GM19455 (cell line): ENCODE data around the gene GTF3A.

Experiments used
- ATAC-seq: cut with Tn5 transposase; IDR thresholded peaks from one replicate; pipeline ENCODE4 v1.9.1; 2021; ENCODE audit not compliant: unreplicated experiment

The GTF3A gene

GRCh38 chr13:27446986-27447583, 22.7 kb downstream of the GTF3A start:
- ATAC-seq, result no peak

- ATAC-seq, result no peak
Observed at GRCh38 chr13:27448308-27448707, 23.9 kb downstream of the GTF3A start.

GRCh38 chr13:27449081-27449603, 24.7 kb downstream of the GTF3A start:
- ATAC-seq, result no peak

- ATAC-seq, result peak; percentile 87
Observed at GRCh38 chr13:27449936-27450828, 25.8 kb downstream of the GTF3A start, which contains the start of gene MTIF3. MTIF3 (minus strand) TSS chr13:27450564; CDS start chr13:27440448, 10,116 bp downstream.

GRCh38 chr13:27450921-27451471, 26.6 kb downstream of the GTF3A start:
- ATAC-seq, result no peak

GRCh38 chr13:27455331-27455855, 31.0 kb downstream of the GTF3A start:
- ATAC-seq, result no peak

- no peak for ATAC-seq
Observed at GRCh38 chr13:27461940-27462584, 37.6 kb downstream of the GTF3A start.

- no peak for ATAC-seq
Observed at GRCh38 chr13:27463500-27463899, 39.1 kb downstream of the GTF3A start.

- no peak for ATAC-seq
Observed at GRCh38 chr13:27465611-27466010, 41.2 kb downstream of the GTF3A start.

GRCh38 chr13:27466513-27466912, 42.1 kb downstream of the GTF3A start:
- ATAC-seq, result no peak

- no peak for ATAC-seq
Observed at GRCh38 chr13:27470075-27470820, 45.8 kb downstream of the GTF3A start.

- ATAC-seq, result no peak
Observed at GRCh38 chr13:27472441-27472840, 48.0 kb downstream of the GTF3A start.

- no peak for ATAC-seq
Observed at GRCh38 chr13:27472941-27473340, 48.5 kb downstream of the GTF3A start.

- ATAC-seq, result no peak
Observed at GRCh38 chr13:27474751-27475268, 50.4 kb downstream of the GTF3A start.

GRCh38 chr13:27476943-27477703, 52.7 kb downstream of the GTF3A start:
- peak; percentile 62 for ATAC-seq

GRCh38 chr13:27481766-27482165, 57.3 kb downstream of the GTF3A start:
- no peak for ATAC-seq

GRCh38 chr13:27482983-27483382, 58.6 kb downstream of the GTF3A start:
- peak; percentile 90 for ATAC-seq

- no peak for ATAC-seq
Observed at GRCh38 chr13:27483421-27483820, 59.0 kb downstream of the GTF3A start.
